Large intestine (tissue), 3 donors: ENCODE measurements around the gene BTBD17. TPM values are rescaled to one million over a fixed set of nuclear protein-coding genes. Genes with fewer than 3 reads are reported as not detected.

ENCODE experiments used
- DNase-seq, 2 donors: peaks; one replicate each; pipeline versions ENCODE4 v3.0.0 to v3.0.0-alpha.2; 2013
- H3K27ac ChIP-seq: one replicate; pipeline ENCODE4 v1.5.1; 2013; ENCODE audit warnings: low read length
- H3K27me3 ChIP-seq: 2 replicates; pipeline ENCODE4 v1.6.1; 2013; ENCODE audit warnings: low read length; ENCODE audit not compliant: control insufficient read depth, insufficient read depth
- H3K36me3 ChIP-seq: 2 replicates; pipeline ENCODE4 v1.6.1; 2013; ENCODE audit warnings: low read length; ENCODE audit not compliant: control insufficient read depth, insufficient read depth
- H3K4me1 ChIP-seq: one replicate; pipeline ENCODE4 v1.6.1; 2013; ENCODE audit warnings: low read length; ENCODE audit not compliant: control insufficient read depth, insufficient read depth
- H3K4me3 ChIP-seq: one replicate; pipeline ENCODE4 v1.5.1; 2013; ENCODE audit warnings: low read length
- H3K9me3 ChIP-seq: one replicate; pipeline ENCODE4 v1.6.1; 2013; ENCODE audit warnings: mild to moderate bottlenecking, low read depth, low read length, moderate library complexity; ENCODE audit not compliant: control insufficient read depth
- WGBS: methylation state at CpG from one replicate; pipeline ENCODE4 v1.1.5; 2013; ENCODE audit warnings: low lambda C conversion rate; ENCODE audit not compliant: insufficient coverage; 5-methylcytosine and 5-hydroxymethylcytosine counted together
- polyA plus RNA-seq: library from polyadenylated mRNA; unstranded; fragments of 120-200 nt; gene quantifications from one replicate; pipeline ENCODE4 v1.2.1, GENCODE V29; 2013

Gene BTBD17
- polyA plus RNA-seq, 1 donor: 1.1 TPM

- Histone ChIP-seq H3K27ac (no peak overlapping the region), H3K4me1 (peaks cover 4% of the 10 kb centered on the region), H3K9me3 (no peaks in the 10 kb centered on the region), H3K36me3 (no peaks in the 10 kb centered on the region), H3K4me3 (no peak overlapping the region), H3K27me3 (no peaks in the 10 kb centered on the region)
- DNase-seq: no peak
- WGBS: no CpG with 5 or more reads among the region's 5 CpGs
Observed at GRCh38 chr17:74335529-74336062, 26.1 kb downstream of the BTBD17 start.

DNA sequence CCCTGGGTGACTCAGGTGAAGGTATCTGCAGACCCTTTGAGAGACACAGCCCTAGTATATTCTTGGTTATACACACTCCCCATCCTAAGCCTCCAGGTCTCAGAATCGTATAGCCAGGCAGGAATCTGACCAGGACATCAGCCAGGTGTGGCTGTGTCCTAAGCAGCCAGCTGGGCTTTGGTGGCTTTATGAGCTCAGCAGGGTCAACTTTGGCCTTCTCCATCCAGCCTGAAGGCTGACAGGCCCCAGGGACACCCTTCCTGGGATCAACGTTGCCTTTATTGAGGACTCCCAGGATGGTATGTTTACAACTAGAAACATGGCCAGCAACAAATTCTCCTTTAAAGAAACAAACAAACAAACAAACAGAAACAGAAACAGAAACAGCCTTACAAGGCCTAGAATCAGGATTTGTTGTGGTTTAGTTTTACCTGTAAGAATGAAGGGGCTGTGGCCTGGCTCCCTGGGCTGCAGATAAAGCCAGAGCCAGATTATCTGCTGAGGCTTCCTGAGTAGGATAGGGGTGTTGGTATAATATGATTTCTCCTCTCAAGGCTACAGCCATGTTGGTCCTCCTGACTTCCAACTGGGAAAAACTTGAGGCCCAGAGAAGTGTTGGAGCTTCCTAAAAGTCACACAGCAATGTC, 27.2 kb downstream of the BTBD17 start:
- Histone ChIP-seq H3K27ac (no peak overlapping the region), H3K4me3 (no peak overlapping the region), H3K4me1 (peaks cover 4% of the 10 kb centered on the region), H3K36me3 (no peaks in the 10 kb centered on the region), H3K27me3 (no peaks in the 10 kb centered on the region), H3K9me3 (no peaks in the 10 kb centered on the region)
- WGBS: 100% methylated on average over 1 of the region's 2 CpGs
- DNase-seq: no peak

- H3K27me3 ChIP-seq: peaks cover 6% of the 10 kb centered on the region
- no peak overlapping the region for H3K4me3 ChIP-seq
- no peaks in the 10 kb centered on the region for H3K36me3 ChIP-seq
- WGBS: no CpG with 5 or more reads among the region's 11 CpGs
- no peaks in the 10 kb centered on the region for H3K9me3 ChIP-seq
- DNase-seq: peak in 1 of 2 donors; percentile 70
- H3K27ac ChIP-seq: peak overlapping the region; percentile 49
- peaks cover 4% of the 10 kb centered on the region for H3K4me1 ChIP-seq
Observed at GRCh38 chr17:74332763-74333283, 28.8 kb downstream of the BTBD17 start.

GRCh38 chr17:74332017-74332650, 29.5 kb downstream of the BTBD17 start:
- Histone ChIP-seq H3K4me1 (peaks cover 4% of the 10 kb centered on the region), H3K9me3 (no peaks in the 10 kb centered on the region), H3K4me3 (no peak overlapping the region), H3K27ac (peak overlapping the region; percentile 49), H3K36me3 (no peaks in the 10 kb centered on the region), H3K27me3 (peaks cover 11% of the 10 kb centered on the region)
- DNase-seq: no peak
- WGBS: no CpG with 5 or more reads among the region's 7 CpGs

GRCh38 chr17:74330446-74330845, 31.2 kb downstream of the BTBD17 start:
- WGBS: no CpG with 5 or more reads among the region's 8 CpGs
- Histone ChIP-seq H3K27me3 (peaks cover 26% of the 10 kb centered on the region), H3K4me3 (no peak overlapping the region), H3K27ac (no peak overlapping the region), H3K4me1 (peaks cover 4% of the 10 kb centered on the region), H3K9me3 (no peaks in the 10 kb centered on the region), H3K36me3 (no peaks in the 10 kb centered on the region)
- no peak for DNase-seq

DNA sequence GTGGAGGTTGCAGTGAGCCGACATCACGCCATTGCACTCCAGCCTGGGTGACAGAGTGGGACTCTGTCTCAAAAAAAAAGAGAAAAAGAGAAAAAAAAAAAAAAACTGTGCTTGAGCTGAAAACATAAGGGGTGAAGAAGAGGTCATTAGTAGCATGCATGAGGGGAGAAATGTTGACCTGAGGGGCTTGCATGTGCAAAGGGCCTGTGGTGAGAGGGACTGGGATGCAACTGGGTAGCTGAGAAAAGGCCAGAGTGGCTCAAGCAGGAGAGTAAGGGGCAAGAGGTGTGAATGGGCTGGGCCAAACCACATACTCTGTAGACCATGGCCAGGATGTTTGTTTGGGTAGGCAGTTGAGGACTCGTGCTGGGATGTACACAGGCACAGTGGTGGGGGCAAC, 32.3 kb downstream of the BTBD17 start:
- no peaks in the 10 kb centered on the region for H3K9me3 ChIP-seq
- DNase-seq: no peak
- H3K4me1 ChIP-seq: peaks cover 4% of the 10 kb centered on the region
- H3K36me3 ChIP-seq: no peaks in the 10 kb centered on the region
- peaks cover 36% of the 10 kb centered on the region for H3K27me3 ChIP-seq
- WGBS: 89% methylated on average over 2 of the region's 3 CpGs
- H3K27ac ChIP-seq: no peak overlapping the region
- no peak overlapping the region for H3K4me3 ChIP-seq

DNA sequence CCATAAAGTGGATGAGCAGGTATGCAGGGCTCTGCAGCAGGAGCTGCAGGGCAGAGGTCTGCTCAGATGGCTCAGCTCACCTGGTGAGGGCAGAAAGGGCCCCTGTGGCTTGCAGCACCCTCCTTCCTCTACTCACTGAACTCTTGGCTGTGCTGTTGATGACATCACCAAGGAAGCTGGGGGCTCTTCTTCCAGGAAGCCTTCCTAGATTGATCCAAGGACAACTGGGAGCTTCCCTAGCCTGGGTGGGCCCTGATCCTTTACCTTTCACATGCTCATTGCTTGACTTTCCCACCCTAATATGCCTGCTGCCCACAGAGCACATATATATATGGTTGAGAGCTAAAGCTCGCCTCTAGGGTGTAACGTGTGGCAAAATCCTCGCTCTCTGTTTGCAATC, 33.2 kb downstream of the BTBD17 start:
- H3K27me3 ChIP-seq: peaks cover 37% of the 10 kb centered on the region

GRCh38 chr17:74326506-74326905, 35.2 kb downstream of the BTBD17 start:
- WGBS: no CpG with 5 or more reads among the region's 10 CpGs
- H3K27ac ChIP-seq: no peak overlapping the region
- DNase-seq: no peak
- H3K9me3 ChIP-seq: no peaks in the 10 kb centered on the region
- peak overlapping the region; percentile 30 for H3K4me3 ChIP-seq
- no peaks in the 10 kb centered on the region for H3K36me3 ChIP-seq
- H3K27me3 ChIP-seq: peaks cover 47% of the 10 kb centered on the region
- no peaks in the 10 kb centered on the region for H3K4me1 ChIP-seq

More for the DNA sequence above, 33.2 kb downstream of the BTBD17 start:
- H3K4me1 ChIP-seq: peaks cover 4% of the 10 kb centered on the region
- 100% methylated on average over 3 of the region's 3 CpGs for WGBS
- no peak overlapping the region for H3K27ac ChIP-seq
- no peaks in the 10 kb centered on the region for H3K9me3 ChIP-seq
- no peaks in the 10 kb centered on the region for H3K36me3 ChIP-seq
- H3K4me3 ChIP-seq: no peak overlapping the region
- no peak for DNase-seq

DNA sequence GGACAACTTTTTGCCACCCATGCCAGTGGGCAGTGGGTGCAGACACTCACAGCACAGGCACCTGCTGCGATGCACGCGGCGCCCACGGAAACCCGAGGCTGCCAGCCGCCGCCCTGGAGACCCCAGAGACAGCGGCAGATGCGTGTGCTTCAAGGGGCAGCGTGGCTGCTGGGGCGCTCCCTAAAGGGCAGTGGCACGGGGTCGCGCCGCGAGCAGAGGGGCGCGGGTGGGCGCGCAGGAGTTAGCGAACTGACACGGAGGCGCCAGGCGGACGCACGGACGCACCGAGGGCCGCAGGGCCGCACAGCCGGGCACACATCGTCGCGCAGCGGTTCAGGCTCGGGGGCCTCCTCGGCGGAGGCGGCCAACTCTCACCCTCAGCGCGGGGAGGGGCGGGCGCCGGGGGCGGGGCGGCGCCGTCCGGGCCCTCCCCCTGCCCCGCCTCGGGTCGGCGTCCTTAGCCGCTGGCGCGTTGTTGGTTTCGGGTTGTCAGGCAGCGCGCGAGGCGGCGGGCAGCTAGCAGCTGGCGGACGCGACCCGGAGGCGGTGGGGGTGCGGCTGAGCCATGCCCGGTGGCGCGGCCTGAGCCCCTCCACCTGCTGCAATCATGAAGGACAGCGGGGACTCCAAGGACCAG, 35.8 kb downstream of the BTBD17 start, which contains the start of gene KIF19:
Gene KIF19, plus strand, starts transcription at position 484 of the 637 bp plus-strand sequence. Its CDS starts 124 bp downstream, at position 608.
- Histone ChIP-seq H3K36me3 (no peaks in the 10 kb centered on the region), H3K27me3 (peaks cover 48% of the 10 kb centered on the region), H3K4me1 (no peaks in the 10 kb centered on the region), H3K27ac (no peak within 1 kb of the TSS), H3K4me3 (peak within 1 kb of the TSS; percentile 30), H3K9me3 (no peaks in the 10 kb centered on the region)
- DNase-seq: peak in 1 of 2 donors; percentile 38
- WGBS: no CpG with 5 or more reads among the region's 73 CpGs

- no peak for DNase-seq
- H3K36me3 ChIP-seq: no peaks in the 10 kb centered on the region
- no peak overlapping the region for H3K4me3 ChIP-seq
- peaks cover 48% of the 10 kb centered on the region for H3K27me3 ChIP-seq
- no peak overlapping the region for H3K27ac ChIP-seq
- H3K9me3 ChIP-seq: no peaks in the 10 kb centered on the region
- no peaks in the 10 kb centered on the region for H3K4me1 ChIP-seq
- no CpG with 5 or more reads among the region's 11 CpGs for WGBS
Observed at GRCh38 chr17:74325376-74325742, 36.3 kb downstream of the BTBD17 start.
